Fibroblast of the conjunctiva (primary cell): ENCODE data around the gene GCLC.

Source experiments
- DNase-seq: peaks from one replicate; pipeline ENCODE4 v3.0.0-alpha.2; 2010; ENCODE audit warnings: low read depth

Gene GCLC

GRCh38 chr6:53447865-53448264 is 97.0 kb downstream of the GCLC start:
- no peak for DNase-seq
